ENCODE measurements around the gene S100A8.

GRCh38 chr1:153422450-153423068 is 31.7 kb upstream of the S100A8 start:
- TF ChIP-seq EP300 (IDR thresholded peaks at IDR 0.05) (no peak), POLR2A (IDR thresholded peaks at IDR 0.05) (no peak), CTCF (IDR thresholded peaks at IDR 0.05) (no peak)
